CD1c-positive myeloid dendritic cell (primary cell): ENCODE measurements around the gene CDH23.
"Not testable (repeated sequence)": the region's sequence is repeated elsewhere in the genome, so short reads cannot be mapped to it uniquely, and the experiment has no call there.

Experiments used
- DNase-seq: peaks from one replicate; pipeline ENCODE4 v3.0.0-alpha.2; 2016; ENCODE audit errors: extremely low spot score

The CDH23 gene

DNA sequence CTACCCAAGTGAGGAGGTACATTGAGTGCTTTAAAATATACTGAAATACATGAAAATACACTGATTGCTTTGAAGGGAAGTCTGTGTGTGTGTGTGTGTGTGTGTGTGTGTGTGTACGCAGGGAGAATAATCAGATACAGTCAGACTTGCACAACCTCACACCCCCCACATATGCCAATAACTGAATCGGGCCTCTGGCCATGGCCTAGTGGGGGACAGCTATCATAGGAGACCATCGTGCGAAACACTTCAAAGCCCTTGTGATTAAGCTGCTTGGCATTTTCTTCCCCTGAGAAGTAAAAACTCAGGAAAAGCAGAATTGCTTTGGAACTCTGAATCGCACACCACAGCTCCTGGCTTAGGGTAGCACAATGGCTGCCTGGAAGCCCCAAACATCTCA lies 187.7 kb downstream of the CDH23 start:
- DNase-seq, result no peak

DNA sequence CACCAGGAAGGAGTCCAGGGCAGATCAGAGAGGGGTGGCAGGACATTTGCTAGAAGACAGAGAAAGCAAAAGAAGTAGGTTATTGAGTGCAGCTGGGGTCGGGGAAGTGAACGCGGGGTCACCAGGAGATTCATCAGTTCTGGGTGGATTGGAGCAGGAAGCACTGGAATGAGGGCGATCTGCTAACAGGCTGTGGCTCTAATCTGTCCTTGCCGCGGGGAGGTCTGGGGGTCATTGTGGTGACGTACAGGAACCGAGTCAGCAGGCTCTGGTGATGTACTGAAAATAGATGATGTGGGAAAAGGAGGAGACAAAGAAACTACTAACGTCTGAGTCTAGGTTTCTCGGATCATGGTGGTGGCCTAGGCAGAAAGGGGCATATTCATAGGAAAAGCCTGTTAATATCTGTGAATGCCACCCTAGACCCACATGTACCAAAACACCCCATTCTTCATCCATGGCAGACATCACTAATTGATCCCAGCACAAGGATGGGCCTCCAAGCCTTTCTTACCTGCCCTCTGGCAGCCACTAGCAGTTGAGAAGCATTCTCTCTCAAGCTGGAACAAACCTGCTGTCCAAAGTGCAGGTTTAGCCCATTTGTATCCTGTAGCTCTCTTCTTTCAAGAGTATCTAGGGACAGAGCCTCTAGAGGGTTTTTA lies 188.3 kb downstream of the CDH23 start:
- DNase-seq, result no peak

DNA sequence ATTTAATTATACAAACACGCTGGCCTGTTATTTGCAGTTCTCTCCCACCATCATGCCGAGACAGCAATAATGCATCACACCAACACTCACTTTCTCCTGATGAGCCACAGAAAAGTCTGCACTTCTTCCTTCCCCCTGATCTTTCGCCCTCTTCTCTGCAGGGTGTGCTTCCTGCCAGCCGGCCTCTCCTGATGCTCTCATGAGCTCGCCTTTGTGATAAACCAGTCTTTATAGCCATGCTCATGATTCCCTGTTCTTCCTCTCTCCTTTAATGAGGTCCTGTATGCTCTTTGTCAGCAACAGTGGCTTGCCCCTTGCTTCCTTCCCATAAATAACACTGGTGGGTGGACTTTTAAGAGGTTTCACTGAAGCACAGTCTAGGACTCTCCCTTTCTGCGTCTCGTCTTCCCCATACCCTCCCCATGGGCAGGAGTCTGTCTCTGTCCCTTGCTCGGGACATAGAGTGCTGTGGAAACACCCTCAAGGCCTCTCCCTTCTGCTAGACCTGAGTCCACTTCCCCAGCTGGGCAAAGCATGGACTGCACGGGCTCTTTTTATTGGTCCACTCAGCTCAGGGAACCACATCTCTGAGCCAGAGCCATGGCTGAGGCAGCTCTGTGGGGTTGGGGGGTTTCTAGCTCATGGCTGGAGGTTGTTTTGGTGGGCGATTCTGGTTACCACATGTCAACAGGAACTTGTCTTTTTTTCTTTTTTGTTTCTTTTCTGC lies 189.0 kb downstream of the CDH23 start:
- no peak for DNase-seq

DNA sequence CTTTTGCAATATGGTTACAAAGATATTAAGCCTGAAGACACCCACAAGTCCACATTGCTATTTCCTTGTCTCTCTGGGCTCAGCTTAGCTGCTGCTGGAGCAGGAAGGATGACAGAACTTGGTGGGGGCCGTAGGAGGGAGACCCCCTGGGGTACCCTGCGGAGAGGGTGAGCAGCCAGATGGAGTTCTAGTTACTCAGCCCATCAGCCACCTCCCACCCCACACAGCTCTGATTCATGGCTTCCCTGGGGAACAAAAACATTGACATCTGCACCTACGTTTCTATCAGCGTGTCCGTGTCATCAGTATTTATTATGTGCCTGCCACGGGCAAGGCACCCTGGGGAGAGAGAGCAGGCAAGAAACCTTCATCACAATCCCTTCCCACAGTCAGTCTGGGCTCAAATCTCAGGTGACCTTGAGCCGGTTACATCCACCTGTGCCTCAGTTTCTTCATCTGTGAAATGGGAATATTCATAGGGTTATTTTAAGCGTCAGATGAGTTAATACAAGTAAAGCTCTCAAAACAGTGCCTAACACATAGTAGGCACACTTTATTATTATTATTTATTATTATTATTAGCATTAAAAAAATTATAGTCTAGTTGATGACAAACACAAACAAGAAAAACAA lies 191.3 kb downstream of the CDH23 start:
- no peak for DNase-seq

DNA sequence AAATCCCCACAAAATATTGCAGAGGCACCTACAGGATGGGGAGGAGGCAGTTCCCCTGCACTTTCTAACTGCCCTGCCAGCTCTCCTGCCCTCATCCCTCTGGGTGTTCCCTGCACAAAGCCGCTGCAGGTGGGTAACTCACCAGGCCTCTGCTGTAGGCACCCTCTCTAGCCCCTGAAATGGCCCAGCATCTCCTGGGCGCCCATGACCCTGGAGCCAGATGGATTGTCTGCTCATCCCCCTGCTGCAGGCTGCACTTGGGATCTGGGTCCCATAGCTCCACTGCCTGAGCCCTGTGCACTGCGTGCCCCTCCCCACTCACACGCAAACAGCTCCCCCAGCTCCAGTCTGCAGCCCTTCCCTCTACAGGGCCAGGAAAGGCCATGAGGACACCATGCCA lies 192.0 kb downstream of the CDH23 start:
- DNase-seq, result no peak

DNA sequence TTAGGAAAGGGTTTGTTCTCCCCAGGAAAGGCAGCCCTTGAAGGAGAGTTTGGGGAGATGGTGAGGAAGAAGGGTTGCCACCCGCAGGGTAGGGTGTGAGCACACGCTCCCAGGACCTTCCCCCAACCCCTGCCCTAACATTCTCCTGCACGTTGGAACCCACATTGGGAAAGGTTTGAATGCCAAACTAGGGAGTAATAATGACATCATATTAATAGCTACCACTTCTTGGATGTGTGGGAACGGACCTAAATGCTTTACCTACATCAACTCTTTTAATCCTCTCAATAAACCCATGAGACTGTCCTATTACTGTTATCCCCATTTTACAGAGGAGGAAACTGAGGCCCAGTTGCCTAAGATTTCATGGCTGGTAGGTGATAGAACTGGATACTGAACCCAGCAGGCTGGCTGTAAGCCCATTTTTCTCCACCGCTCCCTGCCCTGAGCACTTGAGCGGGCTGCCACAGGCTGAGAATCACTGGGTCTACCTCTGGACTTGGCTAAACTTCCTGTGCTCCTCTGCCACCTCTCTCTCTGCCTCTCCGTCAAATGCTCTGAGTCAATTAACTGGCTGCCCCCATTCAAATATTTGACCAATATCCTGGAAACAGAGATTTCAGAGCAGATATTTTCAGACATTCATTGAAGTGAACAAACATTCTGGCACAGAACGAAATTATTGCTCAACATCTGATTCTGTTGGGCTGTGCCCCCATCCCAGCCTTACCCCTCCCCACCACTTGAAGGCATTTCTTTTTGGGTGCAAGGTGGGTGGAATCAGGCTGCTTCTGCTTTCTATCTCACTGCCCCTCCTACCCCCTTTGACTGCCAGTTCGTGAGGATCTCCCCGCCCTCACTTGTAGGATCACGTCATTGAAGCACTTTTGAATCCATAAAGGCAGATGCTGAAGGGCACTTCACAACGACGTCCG lies 193.2 kb downstream of the CDH23 start:
- peak; percentile 52 for DNase-seq

DNA sequence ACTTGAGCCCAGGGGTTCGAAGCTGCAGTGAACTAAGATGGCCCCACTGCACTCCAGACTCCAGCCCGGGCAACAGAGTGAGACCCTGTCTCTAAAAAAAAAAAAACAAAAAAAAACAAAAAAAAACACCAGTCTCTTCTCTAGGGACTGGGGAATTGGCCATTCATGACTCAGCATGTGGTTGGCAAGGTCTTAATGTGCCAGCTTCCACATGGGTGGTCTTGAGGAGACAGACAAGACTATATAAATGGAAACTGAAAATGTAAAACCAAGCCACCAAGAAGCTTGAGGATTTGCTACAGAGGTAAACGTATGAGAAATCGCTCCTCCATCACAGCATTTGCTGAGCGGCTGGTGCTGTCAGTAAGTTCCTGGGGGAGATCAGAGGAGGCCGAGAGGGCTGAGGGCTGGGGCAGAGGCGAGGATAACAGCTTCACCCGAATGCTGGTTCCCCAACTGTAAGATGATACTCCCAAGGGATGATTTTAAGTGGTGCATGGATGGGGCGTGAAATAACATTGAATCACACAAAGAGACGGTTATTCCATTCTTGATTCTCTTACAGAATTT lies 194.1 kb downstream of the CDH23 start:
- DNase-seq, result no peak

DNA sequence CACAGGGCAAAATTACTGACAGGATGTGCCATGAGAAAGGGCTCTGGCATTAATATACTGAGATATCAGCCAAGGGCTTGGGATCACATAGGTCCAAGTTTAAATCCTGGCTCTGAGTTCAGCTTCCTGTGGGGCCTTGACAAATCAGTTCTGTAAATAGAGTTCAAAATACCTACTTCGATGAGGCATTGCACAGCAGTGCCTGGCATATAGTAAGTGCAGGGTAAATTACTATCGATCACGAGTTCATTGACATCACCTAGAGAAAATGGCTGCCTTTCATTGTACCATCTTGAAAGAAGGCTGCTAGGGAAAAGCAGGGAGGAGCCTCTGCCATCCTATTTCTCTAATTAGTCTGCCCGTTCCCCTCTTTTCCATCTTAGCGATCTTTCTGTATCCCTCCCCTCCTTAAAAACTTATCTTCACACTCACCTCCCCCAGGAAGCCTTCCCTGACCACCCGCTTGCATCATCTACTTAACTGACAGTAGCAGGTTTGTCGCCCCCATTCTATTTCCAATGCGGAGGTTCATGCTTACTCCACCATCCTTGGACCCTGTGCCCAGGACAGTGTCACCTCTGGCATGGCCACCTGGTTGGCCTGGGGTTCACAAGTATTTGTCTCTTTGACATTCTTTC lies 198.3 kb downstream of the CDH23 start:
- DNase-seq, result no peak

DNA sequence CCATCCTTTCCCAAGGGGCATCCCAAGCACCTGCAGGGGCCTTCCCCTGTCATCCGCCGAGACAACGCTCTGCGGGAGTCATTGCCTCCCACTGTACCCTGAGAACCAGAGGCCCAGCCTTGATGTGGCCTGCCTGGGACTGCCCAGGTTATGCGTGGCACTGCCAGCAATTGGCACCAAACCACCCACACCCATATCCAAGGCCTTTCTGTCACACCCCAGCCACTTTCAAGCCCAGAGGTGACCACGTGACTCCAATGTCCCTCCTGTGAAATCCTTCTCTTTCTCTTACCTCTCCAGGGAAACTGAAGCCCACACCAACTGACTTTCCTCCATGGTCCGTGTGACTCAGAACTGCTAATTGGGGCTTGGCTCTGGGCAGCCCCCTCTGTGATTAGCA lies 198.9 kb downstream of the CDH23 start:
- DNase-seq, result no peak

DNA sequence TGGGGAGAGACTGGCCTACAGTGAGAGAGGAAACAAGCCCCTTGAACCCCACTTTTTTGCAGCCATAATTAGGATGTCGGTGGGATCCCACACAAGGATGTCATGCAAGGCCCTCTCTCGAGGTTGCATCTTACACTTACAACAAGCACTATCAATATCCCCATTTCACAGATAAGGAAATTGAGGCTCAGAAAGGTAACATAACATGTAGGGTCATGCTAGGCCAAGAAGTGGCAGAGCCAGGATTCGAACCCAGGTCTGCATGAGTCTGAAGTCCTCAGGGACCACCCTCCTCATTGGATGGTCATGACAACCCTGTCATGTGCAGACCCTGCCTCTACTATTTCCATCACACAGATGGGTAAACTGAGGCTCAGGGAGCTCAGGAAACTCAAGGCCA lies 199.4 kb downstream of the CDH23 start:
- no peak for DNase-seq

DNA sequence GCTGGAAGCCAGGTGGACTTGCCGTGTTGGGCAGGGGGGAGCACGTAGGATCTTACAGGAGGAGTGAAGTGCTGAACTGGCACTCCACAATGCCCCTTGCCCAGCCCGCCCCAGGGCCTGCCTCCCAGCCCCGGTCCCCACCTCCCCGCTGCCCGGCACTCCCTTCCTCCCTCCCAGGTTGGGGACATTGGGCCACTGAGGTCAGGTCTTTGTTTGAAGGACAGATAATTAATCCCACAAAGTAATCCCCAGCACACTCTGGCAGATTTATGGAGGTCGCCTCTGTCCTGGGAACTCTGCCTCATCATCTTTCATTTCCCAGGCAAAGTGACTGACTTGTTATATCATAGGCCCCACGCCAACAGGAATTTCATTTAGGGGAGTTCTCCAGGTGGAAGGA lies 200.0 kb downstream of the CDH23 start:
- no peak for DNase-seq

DNA sequence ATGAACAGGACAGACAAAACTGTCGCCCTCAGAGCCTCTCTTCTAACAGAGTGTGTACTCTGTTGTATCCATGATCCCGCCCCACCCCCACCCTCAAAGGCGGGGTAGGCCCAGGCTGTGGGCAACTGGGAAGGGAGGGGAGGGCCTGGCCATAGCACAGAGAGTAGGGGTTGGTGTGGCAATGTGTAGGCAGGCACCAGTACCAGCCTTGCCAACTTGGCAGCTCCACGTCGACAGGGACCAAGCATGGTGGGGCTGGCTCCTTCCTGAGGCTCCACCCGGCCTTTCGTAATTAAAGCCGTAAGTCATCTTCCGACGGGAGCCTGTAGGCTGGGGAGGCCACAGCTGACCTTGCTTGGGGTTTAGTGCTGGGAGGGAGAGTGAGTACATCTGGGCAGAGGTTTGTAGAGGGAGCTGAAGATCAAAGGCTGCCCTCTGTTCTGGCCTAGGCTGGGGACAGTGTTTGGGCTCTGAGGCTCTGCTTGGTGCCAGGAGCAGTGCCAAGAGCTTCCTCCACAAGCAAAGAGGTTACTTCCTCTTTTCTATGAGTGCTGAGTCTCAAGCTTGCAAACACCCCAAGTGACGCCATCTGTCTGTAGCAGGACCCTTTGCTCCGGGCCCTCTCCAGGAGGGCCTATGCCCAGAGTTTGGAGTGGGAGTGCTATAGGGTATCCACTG lies 201.2 kb downstream of the CDH23 start:
- DNase-seq, result peak; percentile 81

DNA sequence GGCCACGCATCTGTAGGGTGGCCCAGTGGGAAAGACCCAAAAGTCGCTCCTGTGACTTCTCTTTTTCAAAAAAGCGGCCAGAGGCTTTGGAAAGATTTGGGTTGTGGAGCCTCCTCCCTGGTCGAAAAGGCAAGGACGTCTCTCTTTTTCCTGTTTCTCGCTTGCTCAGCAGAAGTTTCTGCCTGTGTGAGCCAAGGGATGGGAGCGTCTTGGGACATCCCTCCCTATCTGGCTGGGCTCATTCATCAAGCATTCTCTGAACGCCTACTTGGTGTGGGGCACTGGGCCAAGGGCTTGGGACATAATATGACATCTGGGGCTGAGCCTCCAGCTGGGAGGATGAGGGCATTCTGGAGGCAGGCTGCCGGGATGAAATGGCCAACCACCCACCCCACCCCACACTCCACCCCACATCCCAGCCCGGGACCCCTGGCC lies 201.9 kb downstream of the CDH23 start:
- peak; percentile 83 for DNase-seq

DNA sequence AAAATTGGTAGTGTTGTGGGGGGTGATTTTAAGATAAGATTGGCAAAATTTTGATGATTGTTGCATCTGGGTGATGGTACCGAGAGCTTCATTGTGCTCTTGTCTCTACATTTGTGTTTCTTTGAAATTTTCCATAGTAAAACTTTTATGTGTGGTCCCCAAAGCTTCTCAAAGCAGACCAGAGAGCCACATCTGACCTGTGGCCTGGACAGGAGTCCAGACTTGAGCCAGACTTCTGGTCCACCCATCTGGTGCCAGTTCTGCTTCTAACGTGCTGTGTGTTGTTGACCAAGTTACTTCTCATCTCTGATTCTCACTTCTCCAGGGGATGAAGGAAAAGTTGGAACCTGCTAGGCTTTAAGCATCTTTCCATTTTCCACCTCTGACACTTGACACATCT lies 202.8 kb downstream of the CDH23 start:
- DNase-seq, result no peak

DNA sequence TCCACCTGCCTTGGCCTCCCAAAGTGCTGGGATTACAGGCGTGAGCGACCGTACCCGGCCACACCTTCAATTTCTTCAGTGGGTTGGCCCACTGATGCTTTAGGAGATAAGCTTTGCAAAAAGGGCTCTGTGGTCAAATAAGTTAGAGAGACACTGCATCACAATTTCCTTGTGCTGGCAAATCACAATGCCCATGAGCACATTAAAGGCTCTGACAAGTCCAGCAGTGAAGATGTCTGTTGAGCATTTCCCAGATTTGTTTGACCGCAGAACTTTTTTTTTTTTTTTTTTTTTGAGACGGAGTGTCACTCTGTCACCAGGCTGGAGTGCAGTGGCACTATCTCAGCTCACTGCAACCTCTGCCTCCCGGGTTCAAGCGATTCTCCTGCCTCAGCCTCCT lies 203.5 kb downstream of the CDH23 start:
- DNase-seq, result not testable (repeated sequence)

DNA sequence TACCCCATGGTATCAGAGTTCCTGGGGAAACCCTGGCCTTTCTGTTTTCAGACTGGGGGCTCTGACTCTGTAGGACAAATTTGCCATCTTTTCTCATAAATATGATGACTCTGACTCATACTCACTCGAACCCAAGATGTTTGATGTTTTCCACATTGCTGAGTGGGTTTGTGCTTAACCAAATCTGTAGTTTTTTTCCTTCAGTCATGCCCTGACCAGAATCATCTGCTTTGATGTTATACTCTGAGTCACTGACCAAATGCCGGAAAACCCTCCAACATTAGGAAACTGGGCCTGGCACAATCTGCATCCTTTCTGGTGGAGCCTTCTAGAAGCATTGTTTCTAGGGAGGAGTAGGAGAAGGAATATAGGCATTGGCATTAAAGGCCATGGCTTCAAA lies 204.1 kb downstream of the CDH23 start:
- DNase-seq, result no peak

DNA sequence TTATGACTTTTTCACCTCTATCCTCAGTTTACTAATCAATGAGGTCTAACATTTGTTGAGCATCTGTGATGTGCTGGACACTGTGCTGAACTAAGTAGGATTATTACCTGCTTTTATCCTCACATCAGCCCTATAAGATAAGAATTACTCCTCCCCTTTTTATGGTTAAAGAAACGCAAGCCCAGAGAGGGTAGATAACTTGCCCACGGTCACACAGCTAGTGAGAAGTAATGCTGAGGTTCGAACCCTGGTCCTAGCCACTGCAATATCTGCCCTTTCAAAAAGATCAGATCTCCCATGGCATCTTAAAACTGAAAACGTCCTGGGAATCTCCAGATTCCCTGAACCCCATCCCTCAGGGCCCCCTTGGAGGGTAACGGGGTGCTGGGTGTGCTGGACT lies 204.6 kb downstream of the CDH23 start:
- no peak for DNase-seq

DNA sequence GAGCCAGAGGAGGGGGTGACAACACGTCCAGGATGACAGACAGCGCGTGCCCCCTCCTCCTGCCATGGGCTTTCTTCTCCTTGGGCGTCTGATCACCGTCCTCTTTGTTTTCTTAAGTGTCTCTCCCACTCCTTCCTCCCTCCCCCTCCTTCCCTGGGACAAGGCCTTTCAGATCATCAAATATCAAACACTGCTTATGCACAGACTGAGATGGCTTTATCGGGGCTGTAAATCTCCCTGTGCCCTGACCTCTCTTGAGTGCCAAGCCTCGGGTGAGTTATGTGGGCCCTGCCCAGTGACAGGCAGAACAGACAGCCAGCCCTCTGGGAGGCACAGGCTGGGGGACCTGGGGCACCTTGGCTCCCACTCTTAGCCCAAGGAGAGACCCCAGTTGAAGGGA lies 206.4 kb downstream of the CDH23 start:
- DNase-seq, result no peak

DNA sequence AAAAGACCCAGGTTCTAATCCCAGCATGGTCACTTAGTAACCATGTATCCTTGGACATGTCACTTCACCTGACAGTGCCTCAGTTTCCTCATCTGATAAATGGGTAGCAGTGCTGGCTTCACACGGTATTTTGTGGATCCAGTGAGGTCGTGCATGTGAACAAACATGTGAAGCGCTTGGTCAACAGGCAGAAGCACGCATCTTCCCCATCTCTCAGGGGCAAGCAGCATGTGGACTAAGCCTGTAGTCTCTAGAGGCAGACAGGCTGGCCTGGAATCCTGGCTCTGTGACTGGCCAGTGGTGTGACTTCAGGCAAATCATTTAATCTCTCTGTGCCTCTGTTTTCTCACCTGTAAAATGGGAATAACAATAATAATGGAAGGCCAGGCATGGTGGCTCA lies 207.0 kb downstream of the CDH23 start:
- DNase-seq, result no peak

DNA sequence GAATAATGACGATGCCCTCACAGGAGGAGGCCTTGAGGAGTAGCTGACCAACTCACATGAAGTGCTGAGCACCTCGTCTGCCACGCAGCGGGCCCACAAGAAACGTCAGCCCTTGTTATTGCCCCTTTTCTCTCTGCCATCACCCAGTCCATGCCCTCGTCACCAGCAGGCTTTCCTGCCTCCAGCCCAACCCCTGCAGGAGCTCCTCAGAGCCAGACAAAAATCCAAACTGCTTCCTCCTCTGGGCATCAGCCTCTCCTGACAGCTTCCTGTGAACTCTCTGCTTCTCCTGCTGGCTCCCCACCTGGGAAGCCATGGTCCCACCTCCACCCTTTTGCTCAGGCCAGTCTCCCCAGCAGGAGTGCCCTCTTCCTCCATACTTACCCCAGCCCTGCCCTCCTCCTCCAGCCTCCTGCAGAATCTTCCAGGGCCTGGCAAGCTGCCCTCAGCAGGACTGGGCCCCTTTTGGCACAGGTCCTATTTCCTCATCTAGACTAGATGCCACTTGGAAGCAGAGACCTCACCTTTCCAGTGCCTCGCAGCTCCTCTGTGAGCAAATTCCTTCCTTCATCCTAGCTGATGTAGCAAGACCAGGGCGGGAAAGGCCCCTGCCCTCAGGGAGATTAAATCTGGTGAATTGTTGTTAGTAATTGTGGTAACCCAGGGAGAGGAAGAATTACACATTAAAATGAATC lies 207.8 kb downstream of the CDH23 start:
- DNase-seq, result no peak
